Uterus (tissue), 2 donors: ENCODE measurements around the gene AP2A1.

Experiments used
- CTCF ChIP-seq, 4 experiments: fragments of 200-600 bp in 2 of 4; fragments of 450-650 bp in 2 of 4; sonication (generic) in 2 of 4; IDR thresholded peaks; one replicate each; pipeline ENCODE4 v1.5.1; 2016 to 2019; ENCODE audit warnings: antibody characterized with exemption in 4 of 4, mild to moderate bottlenecking in 2 of 4, moderate library complexity in 1 of 4
- POLR2A ChIP-seq, 2 donors: fragments of 450-650 bp; IDR thresholded peaks; one replicate each; pipeline ENCODE4 v1.6.1; 2016; ENCODE audit warnings: antibody characterized with exemption in 2 of 2, mild to moderate bottlenecking in 1 of 2, moderate library complexity in 1 of 2

- TF ChIP-seq CTCF (IDR thresholded peaks at IDR 0.05), result no peak
- no peak for TF ChIP-seq POLR2A (IDR thresholded peaks at IDR 0.05)
Observed at GRCh38 chr19:49767381-49767780, 580 bp downstream of the AP2A1 start.
